Measurements from ENCODE around the gene FIS1.

FIS1 gene

GRCh38 chr7:101212014-101212413 lies 32.9 kb downstream of the FIS1 start:
- Histone ChIP-seq H3K4me3 (ENCODE audit: low read depth in 1 of 2, low read length in 2 of 2) (no peak overlapping the region), H3K4me2 (ENCODE audit: insufficient read depth, low read length) (no peak overlapping the region), H3K36me3 (ENCODE audit: insufficient read depth, low read length) (peaks cover 26% of the 10 kb centered on the region), H3K9me3 (ENCODE audit: insufficient read depth, low read length, severe bottlenecking) (no peaks in the 10 kb centered on the region), H3K4me1 (ENCODE audit: insufficient read depth, low read length) (peaks cover 12% of the 10 kb centered on the region), H3K27ac (ENCODE audit: low read length) (no peak overlapping the region), H3K9ac (ENCODE audit: low read depth, low read length) (no peak overlapping the region), H3K79me2 (ENCODE audit: insufficient read depth, low read length) (0 out of 2 replicates have a peak, but pooled peaks cover 4% of the 10 kb centered on the region), H3K27me3 (ENCODE audit: insufficient read depth, low read length, poor library complexity) (no peaks in the 10 kb centered on the region), H2AFZ (ENCODE audit: low read depth, low read length) (no peak overlapping the region), H4K20me1 (ENCODE audit: insufficient read depth, low read length) (no peaks in the 10 kb centered on the region)
- no peak for DNase-seq
- no peak for TF ChIP-seq EZH2 (IDR thresholded peaks at IDR 0.05; ENCODE audit: borderline replicate concordance, low read depth, low read length, severe bottlenecking)
- TF ChIP-seq, protein P1, sequence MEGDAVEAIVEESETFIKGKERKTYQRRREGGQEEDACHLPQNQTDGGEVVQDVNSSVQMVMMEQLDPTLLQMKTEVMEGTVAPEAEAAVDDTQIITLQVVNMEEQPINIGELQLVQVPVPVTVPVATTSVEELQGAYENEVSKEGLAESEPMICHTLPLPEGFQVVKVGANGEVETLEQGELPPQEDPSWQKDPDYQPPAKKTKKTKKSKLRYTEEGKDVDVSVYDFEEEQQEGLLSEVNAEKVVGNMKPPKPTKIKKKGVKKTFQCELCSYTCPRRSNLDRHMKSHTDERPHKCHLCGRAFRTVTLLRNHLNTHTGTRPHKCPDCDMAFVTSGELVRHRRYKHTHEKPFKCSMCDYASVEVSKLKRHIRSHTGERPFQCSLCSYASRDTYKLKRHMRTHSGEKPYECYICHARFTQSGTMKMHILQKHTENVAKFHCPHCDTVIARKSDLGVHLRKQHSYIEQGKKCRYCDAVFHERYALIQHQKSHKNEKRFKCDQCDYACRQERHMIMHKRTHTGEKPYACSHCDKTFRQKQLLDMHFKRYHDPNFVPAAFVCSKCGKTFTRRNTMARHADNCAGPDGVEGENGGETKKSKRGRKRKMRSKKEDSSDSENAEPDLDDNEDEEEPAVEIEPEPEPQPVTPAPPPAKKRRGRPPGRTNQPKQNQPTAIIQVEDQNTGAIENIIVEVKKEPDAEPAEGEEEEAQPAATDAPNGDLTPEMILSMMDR (IDR thresholded peaks at IDR 0.05; ENCODE audit: borderline replicate concordance, extremely low read depth, low read length, poor library complexity, severe bottlenecking): peak; percentile 25
- no peak for ATAC-seq (ENCODE audit: insufficient read depth, low read depth)

DNA sequence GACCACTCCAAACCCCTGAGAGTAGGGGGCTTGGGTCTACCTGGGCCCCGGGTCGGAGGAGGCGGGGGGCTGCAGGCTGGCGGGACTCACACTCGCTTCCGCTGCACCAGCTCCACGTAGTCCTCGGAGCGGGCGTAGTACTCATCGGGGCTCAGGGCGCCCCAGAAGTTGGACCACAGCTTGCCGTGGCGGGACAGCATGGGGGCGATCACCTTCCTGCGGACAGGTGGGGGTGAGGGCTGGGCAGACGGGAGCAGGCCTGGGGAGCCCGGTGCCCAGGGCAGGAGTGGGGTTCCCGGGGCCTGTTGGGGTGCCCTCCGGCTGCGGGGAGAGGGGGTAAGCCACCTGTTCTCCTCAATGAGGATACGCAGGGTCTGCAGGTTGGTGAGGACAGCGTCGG lies 33.4 kb downstream of the FIS1 start:
- peaks cover 7% of the 10 kb centered on the region for H3K4me1 ChIP-seq (ENCODE audit: insufficient read depth, low read length)
- H4K20me1 ChIP-seq (ENCODE audit: insufficient read depth, low read length): no peaks in the 10 kb centered on the region
- no peaks in the 10 kb centered on the region for H3K27me3 ChIP-seq (ENCODE audit: insufficient read depth, low read length, poor library complexity)
- H2AFZ ChIP-seq (ENCODE audit: low read depth, low read length): no peak overlapping the region
- TF ChIP-seq EZH2 (IDR thresholded peaks at IDR 0.05; ENCODE audit: borderline replicate concordance, low read depth, low read length, severe bottlenecking): no peak
- TF ChIP-seq, protein P1 (IDR thresholded peaks at IDR 0.05; ENCODE audit: borderline replicate concordance, extremely low read depth, low read length, poor library complexity, severe bottlenecking): no peak
- ATAC-seq (ENCODE audit: insufficient read depth, low read depth) (no peak), DNase-seq (no peak)
- H3K79me2 ChIP-seq (ENCODE audit: insufficient read depth, low read length): 0 out of 2 replicates have a peak, but pooled peaks cover under 1% of the 10 kb centered on the region
- no peak overlapping the region for H3K27ac ChIP-seq (ENCODE audit: low read length)
- peaks cover 26% of the 10 kb centered on the region for H3K36me3 ChIP-seq (ENCODE audit: insufficient read depth, low read length)
- H3K9me3 ChIP-seq (ENCODE audit: insufficient read depth, low read length, severe bottlenecking): no peaks in the 10 kb centered on the region
- no peak overlapping the region for H3K4me2 ChIP-seq (ENCODE audit: insufficient read depth, low read length)
- no peak overlapping the region for H3K9ac ChIP-seq (ENCODE audit: low read depth, low read length)
- no peak overlapping the region for H3K4me3 ChIP-seq (ENCODE audit: low read depth in 1 of 2, low read length in 2 of 2)

- TF ChIP-seq, protein P1 (IDR thresholded peaks at IDR 0.05; ENCODE audit: borderline replicate concordance, extremely low read depth, low read length, poor library complexity, severe bottlenecking): no peak
- TF ChIP-seq EZH2 (IDR thresholded peaks at IDR 0.05; ENCODE audit: borderline replicate concordance, low read depth, low read length, severe bottlenecking): no peak
- no peak overlapping the region for H2AFZ ChIP-seq (ENCODE audit: low read depth, low read length)
- H3K36me3 ChIP-seq (ENCODE audit: insufficient read depth, low read length): peaks cover 26% of the 10 kb centered on the region
- no peak for DNase-seq
- no peak overlapping the region for H3K9ac ChIP-seq (ENCODE audit: low read depth, low read length)
- H3K9me3 ChIP-seq (ENCODE audit: insufficient read depth, low read length, severe bottlenecking): no peaks in the 10 kb centered on the region
- no peak overlapping the region for H3K4me3 ChIP-seq (ENCODE audit: low read depth in 1 of 2, low read length in 2 of 2)
- H3K4me2 ChIP-seq (ENCODE audit: insufficient read depth, low read length): no peak overlapping the region
- H4K20me1 ChIP-seq (ENCODE audit: insufficient read depth, low read length): no peaks in the 10 kb centered on the region
- no peaks in the 10 kb centered on the region for H3K79me2 ChIP-seq (ENCODE audit: insufficient read depth, low read length)
- H3K4me1 ChIP-seq (ENCODE audit: insufficient read depth, low read length): no peaks in the 10 kb centered on the region
- H3K27ac ChIP-seq (ENCODE audit: low read length): no peak overlapping the region
- no peak for ATAC-seq (ENCODE audit: insufficient read depth, low read depth)
- H3K27me3 ChIP-seq (ENCODE audit: insufficient read depth, low read length, poor library complexity): no peaks in the 10 kb centered on the region
These were observed 34.7 kb downstream of the FIS1 start for GRCh38 chr7:101210143-101210542.

DNA sequence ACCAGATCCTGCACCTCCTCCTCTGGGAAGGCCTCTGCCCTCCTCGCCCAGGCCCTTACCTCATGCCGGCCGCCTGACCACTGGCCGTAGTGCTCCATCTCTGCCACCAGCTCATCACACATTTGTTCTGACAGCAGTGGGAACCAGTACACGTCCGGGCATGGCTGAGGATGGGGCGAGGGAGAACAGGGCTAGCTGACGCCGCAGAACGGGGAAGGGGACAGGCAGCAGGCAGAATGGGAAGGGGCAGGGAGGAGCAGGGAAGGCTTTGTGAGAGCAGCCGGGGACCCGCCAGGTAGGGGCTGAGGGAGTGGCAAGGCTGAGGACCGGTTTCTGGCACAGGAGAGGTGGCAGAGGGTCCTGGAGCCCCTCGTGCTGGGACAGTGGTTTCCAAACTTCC lies 36.1 kb downstream of the FIS1 start:
- Histone ChIP-seq H3K36me3 (ENCODE audit: insufficient read depth, low read length) (peaks cover 21% of the 10 kb centered on the region), H2AFZ (ENCODE audit: low read depth, low read length) (no peak overlapping the region), H3K27ac (ENCODE audit: low read length) (no peak overlapping the region)

More for the DNA sequence above, 36.1 kb downstream of the FIS1 start:
- no peak overlapping the region for H3K4me2 ChIP-seq (ENCODE audit: insufficient read depth, low read length)
- H3K4me3 ChIP-seq (ENCODE audit: low read depth in 1 of 2, low read length in 2 of 2): no peak overlapping the region
- DNase-seq: no peak
- no peak overlapping the region for H3K9ac ChIP-seq (ENCODE audit: low read depth, low read length)
- no peaks in the 10 kb centered on the region for H4K20me1 ChIP-seq (ENCODE audit: insufficient read depth, low read length)
- H3K9me3 ChIP-seq (ENCODE audit: insufficient read depth, low read length, severe bottlenecking): no peaks in the 10 kb centered on the region
- no peaks in the 10 kb centered on the region for H3K27me3 ChIP-seq (ENCODE audit: insufficient read depth, low read length, poor library complexity)
- no peaks in the 10 kb centered on the region for H3K79me2 ChIP-seq (ENCODE audit: insufficient read depth, low read length)
- no peak for ATAC-seq (ENCODE audit: insufficient read depth, low read depth)
- TF ChIP-seq EZH2 (IDR thresholded peaks at IDR 0.05; ENCODE audit: borderline replicate concordance, low read depth, low read length, severe bottlenecking): no peak
- TF ChIP-seq, protein P1 (IDR thresholded peaks at IDR 0.05; ENCODE audit: borderline replicate concordance, extremely low read depth, low read length, poor library complexity, severe bottlenecking): no peak
- no peaks in the 10 kb centered on the region for H3K4me1 ChIP-seq (ENCODE audit: insufficient read depth, low read length)

Measured in DND-41 (cell line).